Karpas-422 (cell line): ENCODE data around the gene KIF17. TPM values are rescaled to one million over a fixed set of nuclear protein-coding genes. Genes with fewer than 3 reads are reported as not detected.

Source experiments
- DNase-seq: peaks from one replicate; pipeline ENCODE4 v3.0.0-alpha.2; 2015
- H2AFZ ChIP-seq: fragments of 200-600 bp; sonication (generic); 2 replicates; pipeline ENCODE4 v1.6.1; 2014; ENCODE audit warnings: antibody characterized with exemption, low read length, mixed read lengths
- H3K27ac ChIP-seq: fragments of 200-600 bp; sonication (generic); 2 replicates; pipeline ENCODE4 v1.5.1; 2014; ENCODE audit warnings: mild to moderate bottlenecking, low read length, moderate library complexity
- H3K27me3 ChIP-seq: fragments of 200-600 bp; sonication (generic); 2 replicates; pipeline ENCODE4 v1.6.1; 2014; ENCODE audit warnings: low read length, mixed read lengths
- H3K36me3 ChIP-seq: fragments of 200-600 bp; sonication (generic); 2 replicates; pipeline ENCODE4 v1.6.1; 2014; ENCODE audit warnings: low read length, mixed read lengths; ENCODE audit not compliant: insufficient read depth
- H3K4me1 ChIP-seq: fragments of 200-600 bp; sonication (generic); 2 replicates; pipeline ENCODE4 v1.6.1; 2014; ENCODE audit warnings: mild to moderate bottlenecking, low read length, mixed read lengths
- H3K4me2 ChIP-seq: fragments of 200-600 bp; sonication (generic); 2 replicates; pipeline ENCODE4 v1.6.1; 2014; ENCODE audit warnings: low read length, low read depth, mild to moderate bottlenecking; ENCODE audit not compliant: poor library complexity, severe bottlenecking
- H3K4me3 ChIP-seq: fragments of 200-600 bp; sonication (generic); 2 replicates; pipeline ENCODE4 v1.5.1; 2014; ENCODE audit warnings: mild to moderate bottlenecking, antibody characterized with exemption, low read length, mixed read lengths
- H3K79me2 ChIP-seq: fragments of 200-600 bp; sonication (generic); 2 replicates; pipeline ENCODE4 v1.6.1; 2014; ENCODE audit warnings: mild to moderate bottlenecking, low read length, mixed read lengths
- H3K9ac ChIP-seq: fragments of 200-600 bp; sonication (generic); 2 replicates; pipeline ENCODE4 v1.6.0; 2014; ENCODE audit warnings: low read length
- H3K9me2 ChIP-seq: fragments of 200-600 bp; sonication (generic), shearing (Covaris generic); replicated peaks from 2 replicates; pipeline ENCODE4 v1.6.0; 2014; ENCODE audit warnings: mild to moderate bottlenecking, low read length, moderate library complexity; ENCODE audit not compliant: insufficient read depth
- H3K9me3 ChIP-seq: fragments of 300-700, 200-600 bp; sonication (generic); 2 replicates; pipeline ENCODE4 v1.6.1; 2014; ENCODE audit warnings: low read length, mixed read lengths
- H4K20me1 ChIP-seq: fragments of 200-600 bp; sonication (generic); 2 replicates; pipeline ENCODE4 v1.6.1; 2014; ENCODE audit warnings: mild to moderate bottlenecking, antibody characterized with exemption, low read length, low read depth; ENCODE audit not compliant: insufficient read depth
- total RNA-seq: library from RNA; depleted of rRNA; stranded (reverse); fragments of >200 nt; shearing (Covaris generic); gene quantifications from 2 replicates; pipeline ENCODE4 v1.2.3, GENCODE V29; 2014; ENCODE audit warnings: low replicate concordance; rRNA removed

KIF17 gene
- total RNA-seq = not detected in 2 replicates

DNA sequence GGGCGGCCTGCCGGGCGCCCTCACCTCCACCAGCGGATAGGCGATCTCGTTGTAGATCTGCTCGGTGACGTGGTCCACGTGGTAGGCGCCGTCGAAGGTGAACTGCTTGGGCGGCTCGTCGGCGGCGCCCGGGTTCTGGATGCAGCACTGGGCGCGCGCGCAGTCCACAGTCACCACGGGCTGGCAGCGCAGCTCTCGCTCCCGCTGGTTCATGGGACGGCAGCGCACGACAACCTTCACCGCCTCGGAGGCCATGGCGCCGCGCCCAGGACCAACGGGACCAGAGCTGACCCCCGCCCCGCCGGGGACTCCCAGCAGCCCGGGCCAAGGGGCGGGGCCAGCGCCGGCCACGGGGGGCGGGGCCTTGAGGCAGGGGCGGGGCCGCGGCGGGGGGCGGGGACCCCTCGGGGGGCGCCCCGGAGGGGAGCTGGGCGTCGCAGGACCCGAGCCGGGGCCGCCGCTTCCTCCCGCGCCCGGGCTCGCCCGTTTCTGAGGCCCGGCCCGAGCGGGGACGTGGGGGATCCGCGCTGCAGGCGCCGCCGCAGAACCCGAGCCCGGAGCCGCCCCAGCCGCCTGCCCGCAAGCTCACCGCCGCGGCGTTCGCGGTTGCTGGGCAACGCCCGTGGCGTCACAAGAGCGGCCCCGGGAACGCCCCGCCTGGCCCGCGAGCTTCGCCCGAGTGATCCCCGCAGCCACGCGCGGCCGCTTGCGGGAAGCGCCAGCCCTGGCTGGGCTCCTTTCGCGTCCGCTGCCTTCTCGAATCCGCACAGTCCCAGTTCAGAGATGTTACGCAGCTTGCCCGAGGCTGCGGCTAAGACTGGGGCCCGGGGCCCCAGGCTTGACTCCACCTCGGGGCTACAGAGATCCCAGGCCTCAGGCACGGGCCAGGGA is at the start of gene KIF17:
TSS of gene KIF17 (minus strand) at position 556 of the 891 bp plus-strand sequence. CDS start at position 255, 301 bp downstream.
- Histone ChIP-seq H3K4me1 (peaks cover 3% of the 10 kb centered on the region), H3K36me3 (no peaks in the 10 kb centered on the region), H3K9me3 (no peaks in the 10 kb centered on the region), H3K4me3 (peak within 1 kb of the TSS; percentile 48; the same call in 1 of the 2 replicates), H3K9ac (no peak within 1 kb of the TSS), H2AFZ (no peak within 1 kb of the TSS), H3K9me2 (no peaks in the 10 kb centered on the region), H4K20me1 (no peaks in the 10 kb centered on the region), H3K4me2 (peak within 1 kb of the TSS; percentile 50), H3K27me3 (no peaks in the 10 kb centered on the region), H3K79me2 (no peaks in the 10 kb centered on the region), H3K27ac (no peak within 1 kb of the TSS)
- DNase-seq = peak; percentile 79

DNA sequence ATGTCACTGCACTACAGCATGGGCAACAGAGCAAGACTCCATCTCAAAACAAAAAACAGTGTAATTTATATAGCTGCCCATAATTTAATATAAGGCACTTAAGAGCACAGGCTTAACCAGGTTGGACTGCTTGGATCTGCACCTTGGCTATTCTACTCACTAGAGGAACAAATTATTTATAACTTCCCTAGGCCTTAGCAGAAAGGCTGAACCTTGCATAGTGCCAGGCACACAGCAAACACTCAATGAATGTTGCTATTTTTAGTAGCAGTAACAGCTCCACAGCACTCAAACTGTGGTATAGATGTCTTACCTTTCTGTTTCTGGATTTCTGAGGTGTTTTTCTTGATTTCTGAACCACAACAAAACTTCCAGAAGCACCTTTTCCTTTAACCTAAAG is 49.5 kb upstream of the KIF17 start:
- no peak overlapping the region for H3K4me2 ChIP-seq
- no peaks in the 10 kb centered on the region for H4K20me1 ChIP-seq
- no peaks in the 10 kb centered on the region for H3K9me2 ChIP-seq
- no peaks in the 10 kb centered on the region for H3K27me3 ChIP-seq
- H3K27ac ChIP-seq = no peak overlapping the region
- peaks cover 32% of the 10 kb centered on the region for H3K79me2 ChIP-seq
- H3K9ac ChIP-seq = no peak overlapping the region
- H3K9me3 ChIP-seq = no peaks in the 10 kb centered on the region
- H3K4me1 ChIP-seq = no peaks in the 10 kb centered on the region
- peaks cover 85% of the 10 kb centered on the region for H3K36me3 ChIP-seq
- no peak for DNase-seq
- H2AFZ ChIP-seq = no peak overlapping the region
- H3K4me3 ChIP-seq = no peak overlapping the region

DNA sequence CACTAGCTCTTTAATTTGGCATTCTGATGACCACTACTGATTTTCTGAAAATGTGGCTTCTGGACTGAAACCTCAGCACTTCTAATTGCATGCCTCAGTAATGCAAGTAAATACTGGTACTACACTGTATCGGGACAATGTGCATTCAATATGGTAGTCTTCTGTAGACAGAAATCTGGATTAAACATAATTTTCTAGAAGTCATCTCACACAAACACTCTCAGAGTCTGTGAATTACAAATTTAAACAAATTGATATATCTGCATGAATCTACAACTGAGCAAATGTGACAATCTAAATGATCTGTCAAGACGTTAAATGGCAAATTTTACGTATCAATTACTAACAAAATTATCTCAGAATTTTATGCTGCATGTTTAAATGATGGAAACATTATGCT is 45.6 kb upstream of the KIF17 start:
- H3K27me3 ChIP-seq = no peaks in the 10 kb centered on the region
- no peak overlapping the region for H3K9ac ChIP-seq
- no peaks in the 10 kb centered on the region for H3K9me2 ChIP-seq
- H2AFZ ChIP-seq = no peak overlapping the region
- peaks cover 65% of the 10 kb centered on the region for H3K36me3 ChIP-seq
- H3K27ac ChIP-seq = no peak overlapping the region
- no peak overlapping the region for H3K4me3 ChIP-seq
- DNase-seq = no peak
- H3K4me1 ChIP-seq = no peaks in the 10 kb centered on the region
- H3K9me3 ChIP-seq = no peaks in the 10 kb centered on the region
- H3K79me2 ChIP-seq = peaks cover 17% of the 10 kb centered on the region
- H4K20me1 ChIP-seq = no peaks in the 10 kb centered on the region
- H3K4me2 ChIP-seq = no peak overlapping the region

DNA sequence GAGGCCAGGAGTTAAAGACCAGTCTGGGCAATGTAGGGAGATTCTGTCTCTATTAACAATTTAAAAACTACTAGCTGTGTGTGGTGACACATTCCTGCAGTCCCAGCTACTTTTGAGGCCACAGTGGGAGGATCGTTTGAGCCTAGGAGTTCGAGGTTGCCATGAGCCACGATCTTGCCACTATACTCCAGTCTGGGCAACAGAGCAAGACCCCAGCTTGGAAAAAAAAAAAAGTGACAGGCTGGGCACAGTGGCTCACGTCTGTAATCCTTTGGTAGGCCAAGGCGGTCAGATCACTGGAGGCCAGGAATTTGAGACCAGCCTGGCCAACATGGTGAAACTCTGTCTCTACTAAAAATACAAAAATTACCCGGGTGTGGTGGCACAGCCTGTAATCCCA is 42.5 kb upstream of the KIF17 start:
- Histone ChIP-seq H3K36me3 (peaks cover 52% of the 10 kb centered on the region), H3K4me2 (no peak overlapping the region), H3K9me3 (no peaks in the 10 kb centered on the region), H4K20me1 (no peaks in the 10 kb centered on the region), H3K9me2 (no peaks in the 10 kb centered on the region), H2AFZ (no peak overlapping the region), H3K4me3 (no peak overlapping the region), H3K4me1 (no peaks in the 10 kb centered on the region), H3K9ac (no peak overlapping the region), H3K27ac (no peak overlapping the region), H3K79me2 (peaks cover 12% of the 10 kb centered on the region), H3K27me3 (no peaks in the 10 kb centered on the region)
- no peak for DNase-seq

DNA sequence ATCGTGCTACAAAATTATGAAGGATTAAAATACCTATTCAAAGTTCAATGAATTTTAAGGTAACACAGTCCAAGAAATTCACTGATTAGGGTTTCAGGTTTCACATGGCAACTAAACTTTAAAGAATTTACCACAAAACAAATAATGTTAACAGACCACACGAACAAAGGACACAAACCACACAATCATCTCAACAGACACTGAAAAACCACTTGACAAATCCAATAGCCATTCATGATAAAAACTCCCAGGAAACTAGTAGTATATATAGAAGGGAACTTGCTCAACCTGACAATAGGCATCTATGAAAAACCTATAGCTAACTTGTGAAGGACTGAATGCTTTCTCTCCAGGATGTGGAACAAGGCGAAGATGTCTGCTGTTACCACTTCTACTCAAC is 35.8 kb upstream of the KIF17 start:
- DNase-seq = no peak
- Histone ChIP-seq H3K9me3 (no peaks in the 10 kb centered on the region), H3K4me3 (no peak overlapping the region), H3K27me3 (no peaks in the 10 kb centered on the region), H3K79me2 (peaks cover 15% of the 10 kb centered on the region), H3K36me3 (peaks cover 39% of the 10 kb centered on the region), H4K20me1 (no peaks in the 10 kb centered on the region), H3K4me2 (no peak overlapping the region), H3K9ac (no peak overlapping the region), H3K27ac (no peak overlapping the region), H3K4me1 (no peaks in the 10 kb centered on the region), H2AFZ (no peak overlapping the region), H3K9me2 (no peaks in the 10 kb centered on the region)

DNA sequence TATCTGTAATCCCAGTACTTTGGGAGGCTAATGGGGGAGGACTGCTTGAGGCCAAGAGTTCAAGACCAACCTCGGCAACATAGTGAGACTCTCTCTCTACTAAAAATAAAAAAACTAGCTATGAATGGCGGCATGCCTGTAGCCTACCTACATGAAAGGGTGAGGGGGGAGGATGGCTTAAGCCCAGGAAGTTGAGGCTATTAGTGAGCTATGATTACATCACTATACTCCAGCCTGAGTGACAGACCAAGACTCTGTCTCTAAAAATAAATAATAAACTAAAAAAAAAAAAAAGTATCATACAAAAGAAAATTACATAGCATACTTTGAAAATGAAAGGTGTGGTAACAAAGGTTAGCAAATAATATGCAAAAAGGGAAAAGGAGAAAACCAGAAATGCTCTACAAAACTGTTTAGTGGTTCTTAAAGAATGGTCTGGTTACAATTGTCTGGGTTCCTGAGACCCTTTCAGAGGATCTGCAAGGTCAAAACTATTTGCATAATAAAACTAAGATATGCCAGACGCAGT is 33.7 kb upstream of the KIF17 start:
- DNase-seq = no peak
- H3K36me3 ChIP-seq = peaks cover 54% of the 10 kb centered on the region

DNA sequence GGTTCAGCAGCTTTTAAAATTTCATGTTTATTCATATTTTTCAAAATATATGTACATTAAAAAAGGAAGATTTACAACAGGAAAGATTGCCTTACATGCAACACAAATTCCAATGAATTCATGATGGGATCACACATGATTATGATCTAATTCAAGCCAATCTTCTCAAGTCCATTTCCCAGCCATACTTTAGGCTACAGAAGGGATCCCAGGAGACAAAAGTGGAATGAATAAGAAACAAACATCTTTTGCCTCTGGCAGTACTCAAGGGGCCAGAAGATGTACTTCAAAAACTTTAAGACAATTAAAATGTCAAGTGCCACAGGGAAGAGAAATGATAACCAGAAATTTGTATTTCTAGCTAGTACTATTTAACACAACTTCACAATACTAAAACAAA is 24.9 kb upstream of the KIF17 start:
- no peak overlapping the region for H3K9ac ChIP-seq
- no peaks in the 10 kb centered on the region for H4K20me1 ChIP-seq
- no peak overlapping the region for H3K27ac ChIP-seq
- H3K79me2 ChIP-seq = no peaks in the 10 kb centered on the region
- H3K9me3 ChIP-seq = no peaks in the 10 kb centered on the region
- no peak overlapping the region for H2AFZ ChIP-seq
- H3K4me1 ChIP-seq = no peaks in the 10 kb centered on the region
- H3K9me2 ChIP-seq = no peaks in the 10 kb centered on the region
- H3K4me3 ChIP-seq = no peak overlapping the region
- H3K36me3 ChIP-seq = peaks cover 76% of the 10 kb centered on the region
- no peak overlapping the region for H3K4me2 ChIP-seq
- H3K27me3 ChIP-seq = no peaks in the 10 kb centered on the region
- DNase-seq = no peak

More for the DNA sequence above, 33.7 kb upstream of the KIF17 start:
- H3K4me2 ChIP-seq = no peak overlapping the region
- no peak overlapping the region for H2AFZ ChIP-seq
- no peaks in the 10 kb centered on the region for H3K9me2 ChIP-seq
- no peak overlapping the region for H3K4me3 ChIP-seq
- no peak overlapping the region for H3K9ac ChIP-seq
- H3K27ac ChIP-seq = no peak overlapping the region
- no peaks in the 10 kb centered on the region for H3K27me3 ChIP-seq
- H3K4me1 ChIP-seq = no peaks in the 10 kb centered on the region
- H3K79me2 ChIP-seq = peaks cover 15% of the 10 kb centered on the region
- no peaks in the 10 kb centered on the region for H4K20me1 ChIP-seq
- no peaks in the 10 kb centered on the region for H3K9me3 ChIP-seq

DNA sequence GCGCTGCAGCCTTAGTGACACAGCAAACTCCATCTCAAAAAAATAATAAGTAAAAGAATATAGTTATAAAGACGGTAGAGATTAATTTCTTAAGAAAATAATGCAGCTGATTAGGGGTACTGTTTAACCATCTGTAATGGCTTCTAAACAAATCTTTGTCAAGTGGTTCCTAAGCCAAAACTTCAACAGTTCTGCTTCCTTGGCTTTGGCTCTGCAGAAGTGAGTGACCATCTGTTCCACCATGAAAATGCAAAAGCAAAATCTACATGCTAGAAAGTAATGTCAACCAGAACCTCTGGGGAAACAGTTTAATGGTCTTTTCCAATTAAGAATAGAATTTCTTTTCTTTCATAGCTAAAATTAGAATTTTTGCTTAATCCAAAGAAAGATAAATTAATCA is 23.0 kb upstream of the KIF17 start:
- Histone ChIP-seq H2AFZ (no peak overlapping the region), H3K9me3 (no peaks in the 10 kb centered on the region), H3K27ac (no peak overlapping the region), H3K4me3 (no peak overlapping the region), H4K20me1 (no peaks in the 10 kb centered on the region), H3K9ac (no peak overlapping the region), H3K27me3 (no peaks in the 10 kb centered on the region), H3K79me2 (no peaks in the 10 kb centered on the region), H3K4me2 (no peak overlapping the region), H3K9me2 (no peaks in the 10 kb centered on the region), H3K4me1 (no peaks in the 10 kb centered on the region), H3K36me3 (peaks cover 61% of the 10 kb centered on the region)
- DNase-seq = no peak
